ENCODE data around the gene MOB4.

DNA sequence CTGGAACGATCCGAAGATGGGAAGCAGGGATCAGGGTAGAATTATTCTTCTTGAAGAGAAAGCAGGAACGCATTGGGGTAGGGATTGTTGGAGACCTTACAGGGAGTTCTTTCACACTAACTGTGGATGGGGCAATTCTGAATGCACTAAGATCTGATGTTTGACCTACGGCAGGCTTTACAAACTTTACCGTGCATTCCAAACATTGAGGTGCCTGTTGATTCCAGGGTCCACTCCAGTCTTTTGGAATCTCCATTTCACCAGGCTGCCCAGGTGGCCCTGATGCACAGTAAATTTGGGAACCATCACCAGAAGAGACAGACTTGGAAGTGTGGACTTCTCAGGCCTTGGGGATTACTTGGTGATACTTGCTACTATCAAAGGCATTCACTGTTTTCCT is 82.6 kb downstream of the MOB4 start:
- TF ChIP-seq TAF1 (IDR thresholded peaks at IDR 0.05; ENCODE audit: low read depth, low read length), result no peak
- TF ChIP-seq POLR2A (IDR thresholded peaks at IDR 0.05; ENCODE audit: low read depth, low read length), result no peak
- TF ChIP-seq POLR2AphosphoS5 (IDR thresholded peaks at IDR 0.05; ENCODE audit: low read depth, low read length), result no peak
- TF ChIP-seq SPI1 (IDR thresholded peaks at IDR 0.05; ENCODE audit: low read depth, low read length), result no peak
